Neural progenitor cell (in vitro differentiated cells): ENCODE measurements around the gene PPP6R3. TPM values are rescaled to one million over a fixed set of nuclear protein-coding genes. Genes with fewer than 3 reads are reported as not detected.

Source experiments
- DNase-seq: peaks from one replicate; pipeline ENCODE4 v3.0.0-alpha.2; 2016; ENCODE audit warnings: low spot score
- H2AFZ ChIP-seq: fragments of 200-600 bp; sonication (generic); replicated peaks from 2 replicates; pipeline ENCODE4 v1.6.1; 2016; ENCODE audit warnings: antibody characterized with exemption
- H3F3A ChIP-seq: fragments of 200-600 bp; sonication (generic); 2 replicates; pipeline ENCODE4 v1.6.1; 2016; ENCODE audit warnings: antibody characterized with exemption, low read depth
- H3K27ac ChIP-seq: fragments of 200-600 bp; sonication (generic); 2 replicates; pipeline ENCODE4 v1.5.1; 2016; ENCODE audit warnings: mild to moderate bottlenecking
- H3K27me3 ChIP-seq: fragments of 200-600 bp; sonication (generic); 2 replicates; pipeline ENCODE4 v1.6.1; 2016; ENCODE audit warnings: mild to moderate bottlenecking, moderate library complexity
- H3K36me3 ChIP-seq: fragments of 200-600 bp; sonication (generic); 2 replicates; pipeline ENCODE4 v1.5.1; 2016
- H3K4me1 ChIP-seq: fragments of 200-600 bp; sonication (generic); 2 replicates; pipeline ENCODE4 v1.6.1; 2016; ENCODE audit warnings: mixed run types
- H3K4me2 ChIP-seq: fragments of 200-600 bp; sonication (generic); 2 replicates; pipeline ENCODE4 v1.6.1; 2016
- H3K4me3 ChIP-seq: fragments of 200-600 bp; sonication (generic); 2 replicates; pipeline ENCODE4 v1.5.1; 2016
- H3K79me2 ChIP-seq: fragments of 200-600 bp; sonication (generic); 2 replicates; pipeline ENCODE4 v1.6.1; 2016; ENCODE audit warnings: low read depth
- H3K9ac ChIP-seq: fragments of 200-600 bp; sonication (generic); 2 replicates; pipeline ENCODE4 v1.6.1; 2016
- H3K9me3 ChIP-seq: fragments of 200-600 bp; sonication (generic); 2 replicates; pipeline ENCODE4 v1.5.1; 2016; ENCODE audit warnings: low read depth
- H4K20me1 ChIP-seq: fragments of 200-600 bp; sonication (generic); 2 replicates; pipeline ENCODE4 v1.6.1; 2016; ENCODE audit warnings: low read depth
- H3K27ac Mint-ChIP-seq: 3 replicates; pipeline ENCODE4 v1.8.0; 2021; ENCODE audit warnings: mixed read lengths
- H3K27me3 Mint-ChIP-seq: 2 replicates; pipeline ENCODE4 v1.8.0; 2022; ENCODE audit warnings: low read depth, mild to moderate bottlenecking, inconsistent platforms, moderate library complexity, mixed read lengths; ENCODE audit not compliant: insufficient read depth
- H3K36me3 Mint-ChIP-seq: 3 replicates; pipeline ENCODE4 v1.8.0; 2021; ENCODE audit warnings: mixed read lengths
- H3K4me1 Mint-ChIP-seq: 3 replicates; pipeline ENCODE4 v1.8.0; 2021; ENCODE audit warnings: mixed read lengths
- H3K4me3 Mint-ChIP-seq: 3 replicates; pipeline ENCODE4 v1.8.0; 2021; ENCODE audit warnings: mild to moderate bottlenecking, moderate library complexity, mixed read lengths
- H3K9me3 Mint-ChIP-seq: 3 replicates; pipeline ENCODE4 v1.8.0; 2020; ENCODE audit warnings: mixed read lengths
- EZH2 ChIP-seq: fragments of 200-600 bp; sonication (generic); IDR thresholded peaks from 2 replicates; pipeline ENCODE4 v1.6.1; 2017; ENCODE audit warnings: antibody characterized with exemption, mild to moderate bottlenecking, moderate library complexity
- EZH2phosphoT487 ChIP-seq: fragments of 200-600 bp; sonication (generic); IDR thresholded peaks from 2 replicates; pipeline ENCODE4 v1.6.1; 2017; ENCODE audit warnings: antibody characterized with exemption
- total RNA-seq: library from RNA; depleted of rRNA; stranded (reverse); fragments of >200 nt; gene quantifications from 2 replicates; pipeline ENCODE4 v1.2.3, GENCODE V29; 2015; ENCODE audit warnings: low replicate concordance
- TF ChIP-seq, protein P1 (sequence below): fragments of 200-600 bp; sonication (generic); IDR thresholded peaks from 2 replicates; pipeline ENCODE4 v1.5.1; 2017; ENCODE audit warnings: antibody characterized with exemption, mild to moderate bottlenecking

PPP6R3 gene
- total RNA-seq, 1 donor from 2014 or later, result 197 TPM

DNA sequence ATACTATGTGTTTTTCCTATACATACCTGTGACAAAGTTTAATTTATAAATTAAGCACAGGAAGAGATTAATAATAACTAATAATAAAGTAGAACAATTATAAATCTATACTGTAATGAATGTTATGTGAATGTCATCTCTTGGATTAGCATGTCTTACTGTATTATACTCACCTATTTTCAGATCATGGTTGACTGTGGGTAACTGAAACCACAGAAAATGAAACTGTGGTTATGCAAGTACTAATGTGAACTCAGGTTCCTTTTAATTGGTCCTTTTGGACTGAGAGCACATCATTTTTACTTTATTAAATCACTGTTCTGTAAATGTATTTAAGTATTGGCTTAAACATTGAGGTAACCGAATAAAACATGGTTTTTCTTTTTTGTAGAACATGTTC, 108.8 kb downstream of the PPP6R3 start:
- Histone ChIP-seq H3K9ac (no peak overlapping the region), H3F3A (no peaks in the 10 kb centered on the region), H3K4me1 (no peaks in the 10 kb centered on the region), H4K20me1 (peaks cover 28% of the 10 kb centered on the region), H3K36me3 (peaks cover 33% of the 10 kb centered on the region), H3K27me3 (no peaks in the 10 kb centered on the region), H3K27ac (no peak overlapping the region), H3K79me2 (peaks cover 35% of the 10 kb centered on the region), H2AFZ (no peak overlapping the region), H3K9me3 (no peaks in the 10 kb centered on the region), H3K4me3 (no peak overlapping the region), H3K4me2 (no peak overlapping the region)
- TF ChIP-seq EZH2, result no peak
- TF ChIP-seq, protein P1, sequence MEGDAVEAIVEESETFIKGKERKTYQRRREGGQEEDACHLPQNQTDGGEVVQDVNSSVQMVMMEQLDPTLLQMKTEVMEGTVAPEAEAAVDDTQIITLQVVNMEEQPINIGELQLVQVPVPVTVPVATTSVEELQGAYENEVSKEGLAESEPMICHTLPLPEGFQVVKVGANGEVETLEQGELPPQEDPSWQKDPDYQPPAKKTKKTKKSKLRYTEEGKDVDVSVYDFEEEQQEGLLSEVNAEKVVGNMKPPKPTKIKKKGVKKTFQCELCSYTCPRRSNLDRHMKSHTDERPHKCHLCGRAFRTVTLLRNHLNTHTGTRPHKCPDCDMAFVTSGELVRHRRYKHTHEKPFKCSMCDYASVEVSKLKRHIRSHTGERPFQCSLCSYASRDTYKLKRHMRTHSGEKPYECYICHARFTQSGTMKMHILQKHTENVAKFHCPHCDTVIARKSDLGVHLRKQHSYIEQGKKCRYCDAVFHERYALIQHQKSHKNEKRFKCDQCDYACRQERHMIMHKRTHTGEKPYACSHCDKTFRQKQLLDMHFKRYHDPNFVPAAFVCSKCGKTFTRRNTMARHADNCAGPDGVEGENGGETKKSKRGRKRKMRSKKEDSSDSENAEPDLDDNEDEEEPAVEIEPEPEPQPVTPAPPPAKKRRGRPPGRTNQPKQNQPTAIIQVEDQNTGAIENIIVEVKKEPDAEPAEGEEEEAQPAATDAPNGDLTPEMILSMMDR, result no peak
- TF ChIP-seq EZH2phosphoT487, result no peak
- DNase-seq, result no peak
- Mint-ChIP-seq H3K27me3 (no peaks in the 10 kb centered on the region), H3K4me3 (no peak overlapping the region), H3K4me1 (no peaks in the 10 kb centered on the region), H3K36me3 (peaks cover 46% of the 10 kb centered on the region), H3K27ac (no peak overlapping the region), H3K9me3 (no peaks in the 10 kb centered on the region)

DNA sequence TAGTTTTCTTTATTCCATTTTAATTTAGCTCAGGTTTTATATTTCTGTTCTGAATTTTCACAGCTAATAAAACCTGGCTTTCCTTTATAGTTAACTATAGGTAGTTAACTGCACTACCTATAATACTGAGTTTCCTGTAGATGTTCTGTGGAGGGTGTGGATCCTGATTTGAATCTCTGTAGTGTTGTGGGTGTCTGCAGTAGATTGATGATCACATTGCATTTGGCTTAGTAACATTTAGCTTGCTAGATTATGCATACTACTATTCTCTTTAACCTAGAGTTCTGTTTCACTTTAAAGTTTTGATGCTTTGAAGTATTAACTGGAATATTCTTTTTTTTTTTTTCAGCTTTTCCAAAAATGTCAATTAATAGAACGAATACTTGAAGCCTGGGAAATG, 110.1 kb downstream of the PPP6R3 start:
- Histone ChIP-seq H3K79me2 (peaks cover 49% of the 10 kb centered on the region), H2AFZ (no peak overlapping the region), H3K27me3 (no peaks in the 10 kb centered on the region), H3K4me2 (no peak overlapping the region), H3F3A (no peaks in the 10 kb centered on the region), H3K4me1 (no peaks in the 10 kb centered on the region), H4K20me1 (peaks cover 15% of the 10 kb centered on the region), H3K36me3 (peaks cover 26% of the 10 kb centered on the region), H3K9me3 (no peaks in the 10 kb centered on the region), H3K9ac (no peak overlapping the region), H3K4me3 (no peak overlapping the region), H3K27ac (no peak overlapping the region)
- H3K9me3 Mint-ChIP-seq, result no peaks in the 10 kb centered on the region
- no peaks in the 10 kb centered on the region for H3K27me3 Mint-ChIP-seq
- peaks cover 37% of the 10 kb centered on the region for H3K36me3 Mint-ChIP-seq
- H3K27ac Mint-ChIP-seq, result no peak overlapping the region
- H3K4me1 Mint-ChIP-seq, result no peaks in the 10 kb centered on the region
- no peak for DNase-seq
- no peak overlapping the region for H3K4me3 Mint-ChIP-seq
- TF ChIP-seq EZH2phosphoT487 (no peak), EZH2 (no peak)
- TF ChIP-seq, protein P1, result no peak

DNA sequence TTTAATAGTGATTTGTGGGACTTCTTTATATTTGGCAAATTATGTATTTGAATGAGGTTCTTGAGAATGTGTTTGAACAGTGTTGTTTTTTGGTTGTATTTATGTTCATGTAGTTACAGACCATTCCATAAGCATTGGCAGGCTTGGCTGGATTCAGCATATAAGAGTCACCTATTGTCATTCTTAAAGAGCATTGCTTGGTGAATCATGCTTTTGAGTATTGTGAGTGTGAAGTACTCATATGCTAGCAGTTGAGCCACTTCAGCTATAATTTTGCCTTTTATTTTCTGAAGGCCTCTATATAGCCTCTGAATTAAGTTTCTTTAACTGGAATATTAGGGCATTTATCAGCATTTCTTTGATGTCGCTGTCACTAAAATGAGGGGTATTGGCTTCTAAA, 113.8 kb downstream of the PPP6R3 start:
- Mint-ChIP-seq H3K9me3 (no peaks in the 10 kb centered on the region), H3K27ac (no peak overlapping the region), H3K36me3 (peaks cover 34% of the 10 kb centered on the region), H3K27me3 (no peaks in the 10 kb centered on the region), H3K4me1 (no peaks in the 10 kb centered on the region), H3K4me3 (no peak overlapping the region)
- H3K4me2 ChIP-seq, result no peak overlapping the region
- H3K9me3 ChIP-seq, result no peaks in the 10 kb centered on the region
- H3K27me3 ChIP-seq, result no peaks in the 10 kb centered on the region
- H3K27ac ChIP-seq, result no peak overlapping the region
- H3K4me1 ChIP-seq, result no peaks in the 10 kb centered on the region
- peaks cover 33% of the 10 kb centered on the region for H3K79me2 ChIP-seq
- H3F3A ChIP-seq, result no peaks in the 10 kb centered on the region
- no peak overlapping the region for H3K4me3 ChIP-seq
- H2AFZ ChIP-seq, result no peak overlapping the region
- DNase-seq, result no peak
- H3K36me3 ChIP-seq, result peaks cover 24% of the 10 kb centered on the region
- H4K20me1 ChIP-seq, result peaks cover 14% of the 10 kb centered on the region
- no peak overlapping the region for H3K9ac ChIP-seq
- no peak for TF ChIP-seq EZH2phosphoT487
- TF ChIP-seq, protein P1, result no peak
- no peak for TF ChIP-seq EZH2
